HCT116 (cell line): ENCODE data around the gene VANGL1. TPM values are rescaled to one million over a fixed set of nuclear protein-coding genes. Genes with fewer than 3 reads are reported as not detected.

Source experiments
- ATAC-seq: fragments of 200-7000 bp; cut with Tn5 transposase; 2 replicates; pipeline ENCODE4 v1.9.1; 2020; ENCODE audit warnings: mild to moderate bottlenecking, moderate library complexity
- BruUV-seq: library from RNA; stranded (reverse); fragments of 400-500 nt; replicated peaks from 2 replicates; lab custom pipeline; 2021; lab: Mats Ljungman, UMichigan
- CTCF ChIA-PET: fragments of 300-600 bp; sonication (Branson Sonifier 250); formaldehyde crosslinking; loops from one replicate; lab custom pipeline; 2021; ENCODE audit warnings: antibody characterized with exemption; lab: Charles Lee
- POLR2A ChIA-PET: fragments of 300-600, 350-600 bp; sonication (Branson Sonifier 250); formaldehyde crosslinking; loops from one replicate; lab custom pipeline; 2021; ENCODE audit warnings: antibody characterized with exemption; lab: Charles Lee
- RAD21 ChIA-PET, 2 experiments: fragments of 300-600 bp; sonication (Branson Sonifier 250); formaldehyde crosslinking; loops; one replicate each; lab custom pipeline; 2023; ENCODE audit warnings: low total read pairs in 2 of 2; ENCODE audit not compliant: uncharacterized antibody in 2 of 2, unreplicated experiment in 2 of 2, low non-redundant PET in 1 of 2; lab: Charles Lee
- DNase-seq: peaks from one replicate; pipeline ENCODE4 v3.0.0-alpha.2; 2010; ENCODE audit warnings: low read depth, low spot score
- H2AFZ ChIP-seq: fragments of 200-600 bp; shearing (Covaris generic), sonication (generic); 2 replicates; pipeline ENCODE4 v1.6.1; 2017; ENCODE audit warnings: low read depth, mixed run types, mixed read lengths, antibody characterized with exemption, low read length; ENCODE audit not compliant: poor library complexity, severe bottlenecking
- H3K27ac ChIP-seq: 2 replicates; pipeline ENCODE4 v1.5.1; 2012; ENCODE audit warnings: low read depth, low read length
- H3K27me3 ChIP-seq: fragments of 200-600 bp; sonication (generic); 2 replicates; pipeline ENCODE4 v1.6.1; 2016; ENCODE audit warnings: mixed run types, low read length, mixed read lengths; ENCODE audit not compliant: insufficient read depth
- H3K36me3 ChIP-seq, 2 experiments: fragments of 200-500 bp in 1 of 2; fragments of 200-600 bp in 1 of 2; sonication (Bioruptor generic) in 1 of 2; sonication (generic) in 1 of 2; 2 replicates each; pipeline versions ENCODE4 v1.5.1 to v1.6.1; 2014 to 2016; ENCODE audit warnings: low read length in 2 of 2, inconsistent platforms in 1 of 2, mixed read lengths in 1 of 2, mixed run types in 1 of 2; ENCODE audit not compliant: insufficient read depth in 2 of 2, control insufficient read depth in 1 of 2
- H3K4me1 ChIP-seq, 2 experiments: fragments of 200-600 bp in 1 of 2; sonication (generic) in 1 of 2; 2 replicates each; pipeline versions ENCODE4 v1.5.1 to v1.6.1; 2012 to 2017; ENCODE audit warnings: low read length in 2 of 2, inconsistent platforms in 1 of 2, mild to moderate bottlenecking in 1 of 2, mixed read lengths in 1 of 2, mixed run types in 1 of 2, moderate library complexity in 1 of 2; ENCODE audit not compliant: insufficient read depth in 2 of 2, control insufficient read depth in 1 of 2
- H3K4me2 ChIP-seq: fragments of 200-600 bp; sonication (generic); 2 replicates; pipeline ENCODE4 v1.6.1; 2017; ENCODE audit warnings: mixed run types, low read length, mixed read lengths
- H3K4me3 ChIP-seq, 2 experiments: fragments of 200-600 bp in 1 of 2; sonication (generic) in 1 of 2; replicated peaks in 1 of 2; 2 replicates each; pipeline ENCODE4 v1.5.1; 2011 to 2016; ENCODE audit warnings: low read length in 2 of 2, control low read depth in 1 of 2, low read depth in 1 of 2, mild to moderate bottlenecking in 1 of 2, mixed read lengths in 1 of 2, mixed run types in 1 of 2
- H3K79me2 ChIP-seq: fragments of 200-600 bp; sonication (generic); 2 replicates; pipeline ENCODE4 v1.6.1; 2017; ENCODE audit warnings: mild to moderate bottlenecking, mixed run types, low read length, moderate library complexity, mixed read lengths; ENCODE audit not compliant: insufficient read depth
- H3K9ac ChIP-seq: fragments of 200-600 bp; sonication (generic); 2 replicates; pipeline ENCODE4 v1.6.1; 2016; ENCODE audit warnings: low read length, mixed read lengths
- H3K9me2 ChIP-seq: fragments of 200-600 bp; sonication (generic), shearing (Covaris generic); 2 replicates; pipeline ENCODE4 v1.6.1; 2017; ENCODE audit warnings: mixed run types, mild to moderate bottlenecking, moderate library complexity; ENCODE audit not compliant: insufficient read depth
- H3K9me3 ChIP-seq, 2 experiments: fragments of 200-500 bp in 1 of 2; fragments of 200-600 bp in 1 of 2; sonication (Bioruptor generic) in 1 of 2; sonication (generic) in 1 of 2; 2 replicates each; pipeline ENCODE4 v1.6.1; 2014 to 2017; ENCODE audit warnings: low read length in 2 of 2, mixed read lengths in 2 of 2, inconsistent platforms in 1 of 2, low read depth in 1 of 2, mild to moderate bottlenecking in 1 of 2, mixed run types in 1 of 2, moderate library complexity in 1 of 2; ENCODE audit not compliant: control insufficient read depth in 1 of 2, insufficient read depth in 1 of 2
- H4K20me1 ChIP-seq: fragments of 200-600 bp; sonication (generic), shearing (Covaris generic); 2 replicates; pipeline ENCODE4 v1.6.1; 2017; ENCODE audit warnings: mixed run types, mild to moderate bottlenecking, moderate library complexity; ENCODE audit not compliant: insufficient read depth
- CBX3 ChIP-seq: IDR thresholded peaks from 2 replicates; pipeline ENCODE4 v1.6.1; 2012; ENCODE audit warnings: low read depth
- CEBPB ChIP-seq: IDR thresholded peaks from 2 replicates; pipeline ENCODE4 v1.6.1; 2012; ENCODE audit warnings: low read depth
- CTCF ChIP-seq, 3 experiments: fragments of 200-600 bp in 1 of 3; sonication (generic) in 1 of 3; IDR thresholded peaks in 2 of 3; conservative IDR thresholded peaks in 1 of 3; 2 replicates each; pipeline ENCODE4 v1.5.1; 2012 to 2017; ENCODE audit warnings: low read depth in 2 of 3, low read length in 2 of 3, antibody characterized with exemption in 1 of 3, borderline replicate concordance in 1 of 3, control low read depth in 1 of 3, mild to moderate bottlenecking in 1 of 3, mixed read lengths in 1 of 3, mixed run types in 1 of 3, moderate library complexity in 1 of 3; ENCODE audit not compliant: insufficient read depth in 1 of 3
- ELF1 ChIP-seq: IDR thresholded peaks from 2 replicates; pipeline ENCODE4 v1.6.1; 2012; ENCODE audit warnings: low read depth, borderline replicate concordance
- JUND ChIP-seq: IDR thresholded peaks from 2 replicates; pipeline ENCODE4 v1.6.1; 2012
- POLR2AphosphoS5 ChIP-seq: IDR thresholded peaks from 2 replicates; pipeline ENCODE4 v1.6.1; 2011; ENCODE audit warnings: mild to moderate bottlenecking, low read depth, low read length, moderate library complexity
- RAD21 ChIP-seq: IDR thresholded peaks from 2 replicates; pipeline ENCODE4 v1.6.1; 2012; ENCODE audit warnings: low read depth, mild to moderate bottlenecking
- SIN3A ChIP-seq: IDR thresholded peaks from 2 replicates; pipeline ENCODE4 v1.6.1; 2012; ENCODE audit warnings: low read depth
- SP1 ChIP-seq: IDR thresholded peaks from 2 replicates; pipeline ENCODE4 v1.6.1; 2012; ENCODE audit warnings: low read depth
- SRF ChIP-seq: IDR thresholded peaks from 2 replicates; pipeline ENCODE4 v1.6.1; 2012; ENCODE audit warnings: low read depth
- TCF7L2 ChIP-seq: IDR thresholded peaks from 2 replicates; pipeline ENCODE4 v1.7.0; 2011; ENCODE audit warnings: borderline replicate concordance, inconsistent platforms; ENCODE audit not compliant: insufficient read depth, insufficient read length; ENCODE audit errors: extremely low read depth
- YY1 ChIP-seq: IDR thresholded peaks from 2 replicates; pipeline ENCODE4 v1.6.1; 2011; ENCODE audit warnings: low read length, low read depth, moderate library complexity, mild to moderate bottlenecking; ENCODE audit not compliant: insufficient replicate concordance; ENCODE audit errors: extremely low read depth
- ZBTB33 ChIP-seq: IDR thresholded peaks from 2 replicates; pipeline ENCODE4 v1.6.1; 2011; ENCODE audit warnings: mild to moderate bottlenecking, low read length, moderate library complexity; ENCODE audit not compliant: insufficient replicate concordance; ENCODE audit errors: extremely low read depth
- ZFX ChIP-seq: fragments of 450-650 bp; IDR thresholded peaks from 2 replicates; pipeline ENCODE4 v1.6.1; 2017
- ZNF274 ChIP-seq: fragments of 200-500 bp; sonication (Bioruptor generic); IDR thresholded peaks from 2 replicates; pipeline ENCODE4 v1.6.1; 2014; ENCODE audit warnings: mild to moderate bottlenecking, low read depth, low read length, inconsistent platforms
- intact Hi-C: fragments of 100-400 bp; cut with micrococcal nuclease; formaldehyde crosslinking; loops from 2 replicates; pipeline ENCODE4 v1.10.0; 2022
- total RNA-seq: library from RNA; stranded (reverse); gene quantifications from one replicate; pipeline ENCODE4 v1.2.1, GENCODE V29; 2021; ENCODE audit not compliant: unreplicated experiment
- TF ChIP-seq, protein P1 (sequence below): IDR thresholded peaks from 2 replicates; pipeline ENCODE4 v1.6.1; 2012

VANGL1 gene
- total RNA-seq, 1 experiment from 2014 or later = 23.5 TPM

- H3K27ac ChIP-seq = peak overlapping the region; percentile 88
- H4K20me1 ChIP-seq = no peaks in the 10 kb centered on the region
- BruUV-seq = no TSS peak
- no peaks in the 10 kb centered on the region for H3K9me2 ChIP-seq
- no peaks in the 10 kb centered on the region for H3K27me3 ChIP-seq
- ChIA-PET POLR2A (no interaction called here), RAD21 (interaction anchor here (0.7 to 1.6 kb wide), 3 partner anchors 26 to 64 kb away, joined by 3 to 5 read pairs (median 3); no protein-coding TSS in a partner anchor), CTCF (interaction anchor here (0.9 to 2.5 kb wide), 3 partner anchors 34 to 122 kb away, joined by 3 to 7 read pairs (median 5); no protein-coding TSS in a partner anchor)
- H3K9ac ChIP-seq = peak overlapping the region; percentile 92
- no peaks in the 10 kb centered on the region for H3K9me3 ChIP-seq
- H3K4me1 ChIP-seq = peaks cover 13 to 33% of the 10 kb centered on the region in 2 experiments; a peak in 3 of 4 replicates
- intact Hi-C loops = loop anchor here (2.0 kb wide), 1 partner anchor 64 kb away; no protein-coding TSS in a partner anchor
- DNase-seq (no peak), ATAC-seq (peak; percentile 53)
- H3K36me3 ChIP-seq = no peaks in the 10 kb centered on the region
- no peak overlapping the region for H2AFZ ChIP-seq
- peaks cover 54% of the 10 kb centered on the region for H3K79me2 ChIP-seq
- H3K4me3 ChIP-seq = peak overlapping the region; percentile 75 to 96
- TF ChIP-seq ZFX (peak; percentile 72), CTCF (IDR thresholded peaks at IDR 0.05 in 2 of 3, conservative IDR thresholded peaks at IDR 0.05 in 1 of 3; ENCODE audit: borderline replicate concordance in 1 of 3, insufficient read depth in 1 of 3, low read depth in 2 of 3, low read length in 2 of 3) (0 out of 6 replicates have a peak, but pooled peaks of 1 of the 3 experiments have one; percentile 2), POLR2AphosphoS5 (0 out of 2 replicates have a peak, but pooled peaks have one; percentile 17), JUND (no peak), YY1 (no peak), SP1 (no peak), SIN3A (no peak), SRF (no peak), ELF1 (no peak), CBX3 (no peak), RAD21 (peak; percentile 30; the same call in 1 of the 2 replicates), TCF7L2 (no peak), CEBPB (no peak), ZNF274 (no peak), ZBTB33 (no peak)
- TF ChIP-seq, protein P1, sequence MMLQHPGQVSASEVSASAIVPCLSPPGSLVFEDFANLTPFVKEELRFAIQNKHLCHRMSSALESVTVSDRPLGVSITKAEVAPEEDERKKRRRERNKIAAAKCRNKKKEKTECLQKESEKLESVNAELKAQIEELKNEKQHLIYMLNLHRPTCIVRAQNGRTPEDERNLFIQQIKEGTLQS = no peak
- TF ChIP-seq, all 23 proteins: peak for 4
- H3K4me2 ChIP-seq = peak overlapping the region; percentile 95
Measured at GRCh38 chr1:115642168-115643072, 650 bp downstream of the VANGL1 start.
